ENCODE results near the gene IDNK.

- TF ChIP-seq CTCF (IDR thresholded peaks at IDR 0.05) (no peak), ZFX (IDR thresholded peaks at IDR 0.05; ENCODE audit: borderline replicate concordance) (no peak)
Observed at GRCh38 chr9:83599071-83599470, 23.9 kb upstream of the IDNK start.
